Stimulated activated CD4-positive, alpha-beta T cell treated with anti-CD3 and anti-CD28 coated beads, Interleukin-1b, Interleukin-23, amount 100 ng/mL, for 1 hour (primary cell): ENCODE data around the gene LEPR.
"Not testable (repeated sequence)": the region's sequence is repeated elsewhere in the genome, so short reads cannot be mapped to it uniquely, and the experiment has no call there.

Experiments used
- DNase-seq, 2 donors: peaks; one replicate each; pipeline ENCODE4 v3.0.0-alpha.2; 2020; ENCODE audit warnings: low read depth in 2 of 2

LEPR gene

GRCh38 chr1:65437616-65438015, 17.1 kb downstream of the LEPR start:
- DNase-seq, result no peak

DNA sequence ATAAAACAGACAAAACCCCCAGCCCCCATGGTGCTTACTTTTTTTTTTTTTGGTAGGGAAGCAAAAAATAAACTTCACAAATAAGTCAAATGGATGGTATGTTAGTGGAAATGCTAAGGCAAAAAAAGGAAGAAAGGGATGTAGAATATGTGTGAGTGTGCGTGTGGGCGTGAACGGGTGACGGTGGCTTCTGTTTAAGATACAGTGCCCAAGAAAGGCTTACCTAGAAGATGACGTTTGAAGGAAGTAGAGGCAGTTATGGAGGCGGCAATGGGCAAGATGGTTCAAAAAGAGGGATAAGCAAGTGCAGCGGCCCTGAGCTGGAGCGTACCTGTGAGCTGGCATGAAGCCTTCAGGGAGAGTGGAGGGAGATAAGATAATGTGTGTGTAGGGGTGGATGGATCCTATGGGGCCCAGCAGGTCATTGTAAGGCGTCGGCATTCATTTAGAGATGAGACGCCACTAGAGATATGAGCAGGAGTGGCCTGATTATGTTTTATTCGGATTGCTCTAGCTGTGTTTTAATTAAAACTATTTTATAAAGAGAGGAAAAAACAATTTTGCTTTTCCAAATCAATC, 19.9 kb downstream of the LEPR start:
- no peak for DNase-seq

DNA sequence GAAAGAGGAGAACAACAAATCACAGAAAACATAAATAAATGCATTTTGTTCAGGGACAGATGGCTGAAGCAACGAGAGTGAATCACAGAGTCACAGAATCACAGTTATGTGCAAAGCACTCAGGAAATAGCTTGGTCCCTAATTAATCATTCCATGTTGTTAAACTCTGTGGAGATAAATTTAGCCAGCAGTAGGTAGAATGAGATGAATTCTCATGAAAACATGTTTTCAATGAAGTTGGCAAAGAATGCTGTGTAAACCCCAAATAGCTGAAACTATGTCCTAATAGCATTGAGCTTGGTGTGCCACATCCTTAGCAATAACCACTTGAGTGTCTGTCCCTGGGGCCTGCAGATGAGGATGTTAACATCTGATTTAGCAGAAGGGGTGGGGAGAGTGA, 20.4 kb downstream of the LEPR start:
- DNase-seq, result no peak

DNA sequence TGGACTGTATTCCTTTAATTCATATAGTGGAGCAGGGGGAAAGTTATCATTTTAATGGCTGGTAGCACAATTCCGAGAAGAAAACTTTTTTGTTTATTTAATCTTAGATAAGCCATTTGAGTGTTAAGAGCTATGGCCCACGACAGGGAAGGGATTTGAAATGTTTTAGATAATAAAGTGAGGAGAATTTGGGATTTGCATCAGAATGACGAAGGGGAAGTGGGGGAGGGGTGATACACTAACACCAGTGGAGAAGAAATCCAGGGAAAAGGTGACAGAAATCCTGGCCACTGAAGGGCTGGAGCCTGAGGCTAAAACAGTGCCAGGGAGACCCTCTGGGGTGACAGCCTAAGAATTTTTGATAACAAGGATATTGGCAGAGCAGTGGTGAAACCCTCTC, 21.0 kb downstream of the LEPR start:
- DNase-seq, result no peak

GRCh38 chr1:65442442-65442841, 22.0 kb downstream of the LEPR start:
- no peak for DNase-seq

- DNase-seq, result no peak
Observed at GRCh38 chr1:65443647-65444046, 23.2 kb downstream of the LEPR start.

DNA sequence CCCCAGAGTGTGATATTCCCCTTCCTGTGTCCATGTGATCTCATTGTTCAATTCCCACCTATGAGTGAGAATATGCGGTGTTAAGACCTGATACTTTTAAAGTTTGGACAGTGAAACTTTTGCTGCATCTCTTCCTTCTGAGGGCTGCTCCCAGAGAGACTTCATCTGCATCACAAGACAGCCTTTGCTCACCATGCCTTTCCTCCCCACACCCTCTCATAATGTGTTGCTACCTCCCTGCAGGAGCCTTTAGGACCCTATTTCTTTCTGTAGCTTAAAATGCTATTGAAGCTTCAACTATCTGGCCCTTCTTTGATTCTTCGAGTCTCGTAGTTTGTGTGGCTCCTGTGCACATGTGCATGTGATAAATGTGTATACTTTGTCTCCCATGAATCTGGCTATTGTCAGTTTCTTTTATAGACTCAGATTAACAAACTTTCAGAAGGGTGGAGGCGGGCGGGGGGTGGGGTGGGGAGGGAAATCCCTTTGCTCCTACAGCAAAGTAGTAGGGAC, 23.7 kb downstream of the LEPR start:
- no peak for DNase-seq

DNA sequence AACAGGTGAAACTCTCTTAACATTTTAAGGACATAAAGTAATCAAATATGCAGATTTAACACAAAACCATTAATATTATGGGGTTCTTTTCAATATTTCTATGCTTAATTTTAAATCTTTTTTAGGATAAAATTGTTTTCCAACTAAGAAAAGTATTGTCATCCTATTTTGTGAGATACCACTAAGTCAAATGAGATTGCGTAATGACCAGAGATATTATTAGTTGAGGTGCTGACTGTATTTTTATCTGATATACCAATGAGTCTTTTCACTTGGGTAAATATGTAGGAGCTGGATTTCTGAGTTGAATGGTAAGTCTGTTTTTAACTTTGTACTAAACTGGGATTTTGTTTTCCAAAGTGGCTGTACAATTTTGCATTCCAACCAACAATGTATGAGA, 25.4 kb downstream of the LEPR start:
- no peak for DNase-seq

- no peak for DNase-seq
Observed at GRCh38 chr1:65449214-65449823, 28.9 kb downstream of the LEPR start.

GRCh38 chr1:65455678-65456077, 35.2 kb downstream of the LEPR start:
- DNase-seq, result not testable (repeated sequence)

DNA sequence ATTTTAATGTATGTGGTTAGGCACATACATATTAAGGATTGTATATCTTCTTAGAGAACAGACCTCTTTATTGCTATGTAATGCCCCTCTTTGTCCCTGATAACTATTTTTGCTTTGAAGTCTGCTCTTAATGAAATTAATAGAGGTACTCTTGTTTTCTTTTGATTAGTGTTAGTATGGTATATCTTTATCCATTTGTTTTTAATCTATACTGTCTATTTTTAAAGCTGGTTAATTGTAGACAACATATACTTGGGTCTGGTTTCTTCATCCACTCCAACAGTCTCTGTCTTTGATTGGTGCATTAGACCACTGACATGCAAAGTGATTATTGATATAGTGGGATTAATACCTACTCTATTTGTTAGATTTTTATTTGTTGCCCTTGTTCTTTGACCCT, 36.0 kb downstream of the LEPR start:
- DNase-seq, result no peak

DNA sequence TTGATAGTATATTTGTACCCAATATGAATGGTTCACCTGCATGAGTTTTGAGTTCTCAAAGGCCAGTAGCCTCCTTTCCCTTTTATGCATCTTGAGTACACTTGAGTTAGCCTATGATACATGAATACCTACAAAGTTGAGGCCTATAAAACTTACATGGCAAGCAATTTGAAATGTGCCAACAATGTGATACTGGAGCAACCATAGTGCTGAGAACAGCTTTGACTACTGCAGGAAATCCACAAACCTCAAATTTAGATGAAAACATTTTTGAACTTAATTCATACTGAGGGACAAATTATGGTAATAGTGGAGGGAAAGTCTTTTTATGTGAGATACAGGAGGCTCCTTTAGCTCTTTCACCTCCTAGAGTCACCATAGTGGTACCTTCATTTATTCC, 37.4 kb downstream of the LEPR start:
- no peak for DNase-seq

GRCh38 chr1:65458730-65459396, 38.4 kb downstream of the LEPR start:
- no peak for DNase-seq

GRCh38 chr1:65459397-65459768, 38.9 kb downstream of the LEPR start:
- DNase-seq, result no peak

- DNase-seq, result not testable (repeated sequence)
Observed at GRCh38 chr1:65465837-65466236, 45.4 kb downstream of the LEPR start.

- no peak for DNase-seq
Observed at GRCh38 chr1:65467536-65467935, 47.1 kb downstream of the LEPR start.

- no peak for DNase-seq
Observed at GRCh38 chr1:65469126-65469888, 48.8 kb downstream of the LEPR start.

DNA sequence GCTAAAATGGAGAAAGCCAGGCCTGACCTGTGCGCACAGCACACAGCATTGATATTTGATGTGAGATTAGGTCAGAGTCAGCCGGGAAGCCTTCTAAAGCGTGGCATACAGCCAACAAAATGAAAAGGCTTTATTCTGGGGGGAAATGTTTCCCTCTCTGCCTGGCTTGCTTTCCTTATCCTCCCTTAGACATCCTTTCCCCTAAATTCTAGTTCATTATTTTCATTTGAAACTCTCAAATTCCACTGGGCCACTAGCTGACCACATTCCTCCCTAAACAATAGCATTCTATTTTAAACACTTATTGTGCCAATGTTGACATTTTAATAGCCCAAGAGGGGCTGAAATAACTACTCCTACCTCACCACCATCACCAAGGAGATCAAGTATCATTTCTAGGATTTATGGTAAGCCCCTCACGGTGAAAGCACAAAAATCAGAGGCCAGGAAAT, 49.4 kb downstream of the LEPR start:
- DNase-seq, result no peak
